HepG2 (cell line): Measurements from ENCODE around the gene OR6V1. TPM values are rescaled to one million over a fixed set of nuclear protein-coding genes. Genes with fewer than 3 reads are reported as not detected.

Experiments used
- ATAC-seq: fragments of 200-7000 bp; cut with Tn5 transposase; 3 replicates; pipeline ENCODE4 v1.9.1; 2020; ENCODE audit warnings: mild to moderate bottlenecking, moderate library complexity
- BruUV-seq: library from RNA; stranded (reverse); fragments of 400-500 nt; replicated peaks from 2 replicates; lab custom pipeline; 2021; lab: Mats Ljungman, UMichigan
- CTCF ChIA-PET: fragments of 300-600 bp; formaldehyde crosslinking; extraction: SDS; loops from one replicate; lab custom pipeline; 2021; ENCODE audit warnings: low total read pairs, inconsistent platforms, low intra/inter-chr PET ratio; lab: Yijun Ruan, JAX
- POLR2A ChIA-PET: fragments of 350-600 bp; sonication (Branson Sonifier 250); formaldehyde crosslinking; loops from one replicate; lab custom pipeline; 2020; ENCODE audit warnings: antibody characterized with exemption, inconsistent platforms; lab: Yijun Ruan, JAX
- DNase-seq: peaks from one replicate; pipeline ENCODE4 v3.0.0-alpha.2; 2015; ENCODE audit warnings: low spot score
- FAIRE-seq: peaks from 3 replicates; lab custom pipeline; 2011; peaks lifted over from hg19 to GRCh38; lab: Jason Lieb, UNC
- H2AFZ ChIP-seq: one replicate; pipeline ENCODE4 v1.6.1; 2011; ENCODE audit warnings: low read length, inconsistent platforms
- H3K27ac ChIP-seq: fragments of 300-600 bp; 3 replicates; pipeline ENCODE4 v1.8.0; 2011; ENCODE audit warnings: mixed run types, mild to moderate bottlenecking, mixed read lengths, low read length, inconsistent platforms; ENCODE audit not compliant: insufficient read depth; ENCODE audit errors: extremely low read length
- H3K27me3 ChIP-seq, 2 experiments: fragments of 200-600 bp in 1 of 2; 2 replicates in 1 of 2; 3 replicates in 1 of 2; pipeline versions ENCODE4 v1.6.0 to v1.8.0; 2011; ENCODE audit warnings: low read length in 2 of 2, mild to moderate bottlenecking in 2 of 2, moderate library complexity in 2 of 2, inconsistent platforms in 1 of 2; ENCODE audit not compliant: insufficient read depth in 2 of 2, control insufficient read depth in 1 of 2
- H3K36me3 ChIP-seq, 2 experiments: fragments of 200-600 bp in 1 of 2; replicated peaks in 1 of 2; 2 replicates in 1 of 2; 3 replicates in 1 of 2; pipeline versions ENCODE4 v1.5.1 to v1.8.0; 2011; ENCODE audit warnings: low read length in 2 of 2, inconsistent platforms in 1 of 2; ENCODE audit not compliant: insufficient read depth in 2 of 2, control insufficient read depth in 1 of 2
- H3K4me1 ChIP-seq: 2 replicates; pipeline ENCODE4 v1.5.1; 2012; ENCODE audit warnings: low read length, inconsistent platforms; ENCODE audit not compliant: insufficient read depth
- H3K4me2 ChIP-seq: 2 replicates; pipeline ENCODE4 v1.6.0; 2011; ENCODE audit warnings: low read depth, low read length, inconsistent platforms
- H3K4me3 ChIP-seq, 3 experiments: fragments of 200-600 bp in 1 of 3; sonication (generic), shearing (Covaris generic) in 1 of 3; replicated peaks in 1 of 3; 2 replicates each; pipeline ENCODE4 v1.5.1; 2011 to 2016; ENCODE audit warnings: low read length in 3 of 3, inconsistent platforms in 2 of 3, low read depth in 2 of 3, mild to moderate bottlenecking in 2 of 3, control low read depth in 1 of 3, mixed read lengths in 1 of 3; ENCODE audit not compliant: insufficient read depth in 1 of 3
- H3K79me2 ChIP-seq: one replicate; pipeline ENCODE4 v1.6.1; 2011; ENCODE audit warnings: low read length, inconsistent platforms; ENCODE audit not compliant: insufficient read depth
- H3K9ac ChIP-seq: 2 replicates; pipeline ENCODE4 v1.6.0; 2011; ENCODE audit warnings: mild to moderate bottlenecking, low read depth, low read length, inconsistent platforms; ENCODE audit not compliant: insufficient read depth
- H3K9me3 ChIP-seq: 2 replicates; pipeline ENCODE4 v1.5.1; 2012; ENCODE audit warnings: mild to moderate bottlenecking, low read length
- H4K20me1 ChIP-seq: 2 replicates; pipeline ENCODE4 v1.6.0; 2011; ENCODE audit warnings: inconsistent platforms, mild to moderate bottlenecking, low read length, moderate library complexity; ENCODE audit not compliant: insufficient read depth
- MAFK ChIP-seq, 2 experiments: IDR thresholded peaks in 1 of 2; conservative IDR thresholded peaks in 1 of 2; 2 replicates each; pipeline ENCODE4 v1.6.1; 2011; ENCODE audit warnings: improper control_type of control experiment in 2 of 2, low read length in 2 of 2
- SMC3 ChIP-seq: IDR thresholded peaks from 2 replicates; pipeline ENCODE4 v1.6.1; 2011; ENCODE audit warnings: low read length, improper control_type of control experiment
- YY1 ChIP-seq: IDR thresholded peaks from 2 replicates; pipeline ENCODE4 v1.6.1; 2011; ENCODE audit warnings: low read length, low read depth, moderate library complexity, mild to moderate bottlenecking; ENCODE audit not compliant: insufficient read depth, insufficient replicate concordance
- ZSCAN22 ChIP-seq: sonication (generic); formaldehyde crosslinking; IDR thresholded peaks from 2 replicates; pipeline ENCODE4 v1.4.0; 2020; ENCODE audit warnings: mild to moderate bottlenecking, missing genetic modification reagents
- WGBS: methylation state at CpG from one replicate; pipeline ENCODE4 v1.1.6; 2017; ENCODE audit warnings: low lambda C conversion rate; 5-methylcytosine and 5-hydroxymethylcytosine counted together
- in situ Hi-C: cut with HindIII; loops from 2 replicates; pipeline ENCODE4 v1.10.0; 2017; ENCODE audit warnings: low pct_unique_long_range_greater_than_20kb; ENCODE audit not compliant: extremely low pct_ligation_motif_present
- intact Hi-C: fragments of 100-400 bp; cut with micrococcal nuclease; formaldehyde crosslinking; loops from one replicate; pipeline ENCODE4 v1.10.0; 2022; ENCODE audit not compliant: unreplicated experiment
- polyA plus RNA-seq, 8 experiments: library from polyadenylated mRNA; depleted of rRNA in 3 of 8; stranded (reverse) in 7 of 8; unstranded in 1 of 8; fragments of >200 nt; fragmentation: Illumina TruSeq in 4 of 8; extraction: Trizol in 4 of 8; gene quantifications; 2 replicates each; pipeline versions ENCODE4 v1.2.1 to v1.2.3, GENCODE V29; 2011 to 2016; ENCODE audit warnings: low read depth in 4 of 8, missing spikeins in 1 of 8, mixed read lengths in 1 of 8; ENCODE audit not compliant: insufficient read depth in 1 of 8
- total RNA-seq, 5 experiments: library from RNA; depleted of rRNA; stranded (reverse); fragments of >200 nt; fragmentation: Illumina TruSeq; extraction: Trizol; gene quantifications; 2 replicates each; pipeline ENCODE4 v1.2.3, GENCODE V29; 2016; ENCODE audit warnings: low read depth in 1 of 5
- TF ChIP-seq, protein P1 (sequence below): sonication (generic); formaldehyde crosslinking; IDR thresholded peaks from 2 replicates; pipeline ENCODE4 v1.5.0; 2020; ENCODE audit warnings: mild to moderate bottlenecking, missing genetic modification reagents, moderate library complexity

Gene OR6V1
- total and polyA plus RNA-seq, 2 of the 13 experiments (the other 11 are each of a cell fraction or from before 2014, with no cell fraction given) = not detected

DNA sequence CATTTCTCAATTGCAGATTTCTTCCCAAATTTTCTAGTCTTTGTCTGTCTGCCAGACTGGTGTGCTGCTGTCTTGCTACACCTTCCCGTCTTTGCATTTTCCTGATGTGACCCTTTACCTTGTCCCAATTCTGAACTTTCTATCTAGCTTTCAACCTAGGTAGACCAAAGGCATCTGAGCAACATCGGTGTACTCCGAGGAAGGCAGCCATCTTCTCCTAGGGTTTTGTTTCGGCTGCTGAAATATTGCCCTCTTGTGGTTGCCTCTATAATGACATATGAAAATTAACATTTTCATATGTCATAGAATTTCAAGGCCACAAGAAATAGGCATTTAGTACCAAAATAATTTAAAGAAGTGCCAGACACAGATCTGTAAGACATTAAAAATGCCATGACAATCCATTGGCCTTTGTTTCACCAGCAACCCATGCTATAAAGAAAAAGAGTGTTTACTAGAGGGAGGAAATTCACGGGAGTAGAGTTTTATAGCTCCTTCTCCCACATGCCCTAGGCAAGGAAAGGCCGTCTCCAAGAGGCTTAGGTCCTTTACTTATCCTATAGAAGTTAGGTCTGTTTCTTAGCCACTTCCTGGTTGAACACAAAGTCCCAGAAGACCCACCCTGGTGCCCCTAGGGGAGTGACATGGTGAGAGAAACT, 48.6 kb upstream of the OR6V1 start:
- DNase-seq = peak; percentile 1
- Histone ChIP-seq H3K79me2 (no peaks in the 10 kb centered on the region), H3K4me3 (no peak overlapping the region), H3K9ac (no peak overlapping the region)
- POLR2A ChIA-PET = no interaction called here
- TF ChIP-seq MAFK (conservative IDR thresholded peaks at IDR 0.05 in 1 of 2, IDR thresholded peaks at IDR 0.05 in 1 of 2; ENCODE audit: low read length in 2 of 2) (no peak), ZSCAN22 (CRISPR knock-in tag) (no peak), YY1 (peak; percentile 45), SMC3 (peak; percentile 4; the same call in 1 of the 2 replicates)
- TF ChIP-seq, protein P1, sequence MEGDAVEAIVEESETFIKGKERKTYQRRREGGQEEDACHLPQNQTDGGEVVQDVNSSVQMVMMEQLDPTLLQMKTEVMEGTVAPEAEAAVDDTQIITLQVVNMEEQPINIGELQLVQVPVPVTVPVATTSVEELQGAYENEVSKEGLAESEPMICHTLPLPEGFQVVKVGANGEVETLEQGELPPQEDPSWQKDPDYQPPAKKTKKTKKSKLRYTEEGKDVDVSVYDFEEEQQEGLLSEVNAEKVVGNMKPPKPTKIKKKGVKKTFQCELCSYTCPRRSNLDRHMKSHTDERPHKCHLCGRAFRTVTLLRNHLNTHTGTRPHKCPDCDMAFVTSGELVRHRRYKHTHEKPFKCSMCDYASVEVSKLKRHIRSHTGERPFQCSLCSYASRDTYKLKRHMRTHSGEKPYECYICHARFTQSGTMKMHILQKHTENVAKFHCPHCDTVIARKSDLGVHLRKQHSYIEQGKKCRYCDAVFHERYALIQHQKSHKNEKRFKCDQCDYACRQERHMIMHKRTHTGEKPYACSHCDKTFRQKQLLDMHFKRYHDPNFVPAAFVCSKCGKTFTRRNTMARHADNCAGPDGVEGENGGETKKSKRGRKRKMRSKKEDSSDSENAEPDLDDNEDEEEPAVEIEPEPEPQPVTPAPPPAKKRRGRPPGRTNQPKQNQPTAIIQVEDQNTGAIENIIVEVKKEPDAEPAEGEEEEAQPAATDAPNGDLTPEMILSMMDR (CRISPR knock-in tag) = peak; percentile 46
- TF ChIP-seq, all 625 proteins: peak for 3
- FAIRE-seq (no peak), ATAC-seq (peak; percentile 47; the same call in 2 of the 3 replicates)
- no peaks in the 10 kb centered on the region for H3K4me1 ChIP-seq
- 24% methylated on average over 6 of the region's 6 CpGs for WGBS
- H4K20me1 ChIP-seq = no peaks in the 10 kb centered on the region
- BruUV-seq = no TSS peak
- CTCF ChIA-PET = interaction anchor here (1.8 to 1.9 kb wide), 2 partner anchors 150 to 212 kb away, joined by 6 read pairs; no protein-coding TSS in a partner anchor
- H3K27me3 ChIP-seq = no peaks in the 10 kb centered on the region
- no peaks in the 10 kb centered on the region for H3K36me3 ChIP-seq
- peak overlapping the region; percentile 31; the same call in 1 of the 2 replicates for H3K4me2 ChIP-seq
- H3K27ac ChIP-seq = no peak overlapping the region
- intact Hi-C loops = loop anchor here (1.0 to 10.0 kb wide), 4 partner anchors 119 to 301 kb away; partner anchors contain the start of gene TRPV6
- no peak overlapping the region for H2AFZ ChIP-seq
- 0 out of 2 replicates have a peak, but pooled peaks cover 8% of the 10 kb centered on the region for H3K9me3 ChIP-seq
- in situ Hi-C loops = no loop called here
